GM18870 (cell line): Measurements from ENCODE around the gene MACROD2.
"Not testable (repeated sequence)": the region's sequence is repeated elsewhere in the genome, so short reads cannot be mapped to it uniquely, and the experiment has no call there.

Experiments
- ATAC-seq: cut with Tn5 transposase; IDR thresholded peaks from one replicate; pipeline ENCODE4 v1.9.1; 2021; ENCODE audit warnings: moderate library complexity; ENCODE audit not compliant: unreplicated experiment

Gene MACROD2

GRCh38 chr20:14259689-14260088 is 264.4 kb downstream of the MACROD2 start:
- no peak for ATAC-seq

- no peak for ATAC-seq
Measured at GRCh38 chr20:14260367-14260766, 265.1 kb downstream of the MACROD2 start.

GRCh38 chr20:14264869-14265268 is 269.6 kb downstream of the MACROD2 start:
- no peak for ATAC-seq

- no peak for ATAC-seq
Measured at GRCh38 chr20:14266246-14266645, 270.9 kb downstream of the MACROD2 start.

GRCh38 chr20:14270751-14271150 is 275.4 kb downstream of the MACROD2 start:
- not testable (repeated sequence) for ATAC-seq

- ATAC-seq, result no peak
Measured at GRCh38 chr20:14282140-14282539, 286.8 kb downstream of the MACROD2 start.

- no peak for ATAC-seq
Measured at GRCh38 chr20:14284443-14284842, 289.1 kb downstream of the MACROD2 start.

- ATAC-seq, result no peak
Measured at GRCh38 chr20:14288341-14289330, 293.3 kb downstream of the MACROD2 start.

- ATAC-seq, result no peak
Measured at GRCh38 chr20:14291502-14291901, 296.2 kb downstream of the MACROD2 start.

GRCh38 chr20:14295238-14295637 is 299.9 kb downstream of the MACROD2 start:
- ATAC-seq, result no peak

GRCh38 chr20:14295770-14296309 is 300.5 kb downstream of the MACROD2 start:
- no peak for ATAC-seq

GRCh38 chr20:14299831-14300230 is 304.5 kb downstream of the MACROD2 start:
- ATAC-seq, result no peak

- no peak for ATAC-seq
Measured at GRCh38 chr20:14303106-14303505, 307.8 kb downstream of the MACROD2 start.

GRCh38 chr20:14303651-14304050 is 308.3 kb downstream of the MACROD2 start:
- no peak for ATAC-seq

GRCh38 chr20:14304472-14304871 is 309.2 kb downstream of the MACROD2 start:
- no peak for ATAC-seq

- no peak for ATAC-seq
Measured at GRCh38 chr20:14307956-14308355, 312.6 kb downstream of the MACROD2 start.

- ATAC-seq, result no peak
Measured at GRCh38 chr20:14310977-14311627, 315.8 kb downstream of the MACROD2 start.

GRCh38 chr20:14312001-14312400 is 316.7 kb downstream of the MACROD2 start:
- ATAC-seq, result no peak

GRCh38 chr20:14313341-14314020 is 318.2 kb downstream of the MACROD2 start:
- no peak for ATAC-seq

GRCh38 chr20:14319704-14320103 is 324.4 kb downstream of the MACROD2 start:
- no peak for ATAC-seq

GRCh38 chr20:14331646-14332045 is 336.3 kb downstream of the MACROD2 start:
- ATAC-seq, result no peak
